ENCODE results near the gene FANCC.

Gene FANCC

DNA sequence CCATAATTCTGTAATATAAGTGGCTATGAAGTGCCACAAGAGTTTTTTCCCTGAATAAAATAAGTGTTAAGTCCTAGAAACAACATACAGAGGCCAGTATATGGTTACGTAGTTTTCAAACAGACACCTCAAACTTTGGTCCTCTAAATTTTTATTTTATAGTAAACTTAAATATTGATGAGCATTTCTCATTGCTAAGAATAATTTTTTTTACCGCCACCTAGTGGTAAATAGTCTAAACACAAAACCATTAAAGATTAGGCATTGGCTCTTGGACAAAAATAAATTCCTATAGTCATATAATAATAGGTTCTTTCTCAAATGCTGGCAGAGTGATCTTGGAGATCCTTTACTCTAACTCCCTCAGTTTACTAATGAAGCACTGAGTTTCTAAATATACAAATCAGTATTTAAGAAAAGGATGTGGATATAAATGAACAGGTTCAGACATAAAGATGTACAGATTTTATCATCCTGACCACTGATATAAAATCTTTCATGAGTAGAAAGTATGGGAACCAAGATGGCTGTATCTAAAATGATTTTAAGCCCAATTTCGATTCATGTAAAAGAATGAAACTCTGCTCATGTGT, 136.2 kb downstream of the FANCC start:
- Histone ChIP-seq H3K4me1 (ENCODE audit: control insufficient read depth, insufficient read depth, low read length) (peaks cover 2% of the 10 kb centered on the region; the same call in 1 of the 2 replicates), H3K36me3 (ENCODE audit: control insufficient read depth, insufficient read depth, low read length) (no peaks in the 10 kb centered on the region), H3K27me3 (ENCODE audit: control insufficient read depth, insufficient read depth, low read length) (no peaks in the 10 kb centered on the region), H3K9me3 (ENCODE audit: control insufficient read depth, insufficient read depth, low read length) (no peaks in the 10 kb centered on the region), H3K27ac (ENCODE audit: low read length) (no peak overlapping the region), H3K4me3 (ENCODE audit: low read length) (no peak overlapping the region)
- DNase-seq (ENCODE audit: low read depth, low spot score): no peak
- no CpG with 5 or more reads among the region's 3 CpGs for WGBS (ENCODE audit: insufficient coverage, insufficient read length)

DNA sequence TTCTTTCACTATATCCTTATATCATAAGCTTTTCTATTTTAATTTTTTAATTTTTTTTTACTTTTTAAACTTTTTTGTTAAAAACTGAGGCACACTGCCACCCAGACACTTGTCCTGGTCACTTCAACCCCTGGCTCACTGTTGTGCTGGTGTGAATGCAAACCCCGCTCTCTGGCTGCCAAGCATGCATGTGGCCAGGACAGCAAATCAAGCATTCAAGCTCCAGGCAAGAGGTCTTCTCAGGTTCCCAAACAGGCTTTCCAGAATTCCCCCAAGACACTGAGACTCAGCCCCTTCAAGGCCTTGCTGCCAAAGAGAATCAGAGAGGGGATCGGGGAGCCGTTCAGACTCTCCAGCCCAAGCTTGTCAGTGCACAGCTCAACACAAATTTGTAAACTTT, 139.9 kb downstream of the FANCC start:
- Histone ChIP-seq H3K27me3 (ENCODE audit: control insufficient read depth, insufficient read depth, low read length) (no peaks in the 10 kb centered on the region), H3K4me3 (ENCODE audit: low read length) (no peak overlapping the region), H3K27ac (ENCODE audit: low read length) (no peak overlapping the region), H3K36me3 (ENCODE audit: control insufficient read depth, insufficient read depth, low read length) (no peaks in the 10 kb centered on the region), H3K4me1 (ENCODE audit: control insufficient read depth, insufficient read depth, low read length) (peaks cover 3% of the 10 kb centered on the region), H3K9me3 (ENCODE audit: control insufficient read depth, insufficient read depth, low read length) (no peaks in the 10 kb centered on the region)
- no peak for DNase-seq (ENCODE audit: low read depth, low spot score)
- WGBS (ENCODE audit: insufficient coverage, insufficient read length): no CpG with 5 or more reads among the region's 3 CpGs

DNA sequence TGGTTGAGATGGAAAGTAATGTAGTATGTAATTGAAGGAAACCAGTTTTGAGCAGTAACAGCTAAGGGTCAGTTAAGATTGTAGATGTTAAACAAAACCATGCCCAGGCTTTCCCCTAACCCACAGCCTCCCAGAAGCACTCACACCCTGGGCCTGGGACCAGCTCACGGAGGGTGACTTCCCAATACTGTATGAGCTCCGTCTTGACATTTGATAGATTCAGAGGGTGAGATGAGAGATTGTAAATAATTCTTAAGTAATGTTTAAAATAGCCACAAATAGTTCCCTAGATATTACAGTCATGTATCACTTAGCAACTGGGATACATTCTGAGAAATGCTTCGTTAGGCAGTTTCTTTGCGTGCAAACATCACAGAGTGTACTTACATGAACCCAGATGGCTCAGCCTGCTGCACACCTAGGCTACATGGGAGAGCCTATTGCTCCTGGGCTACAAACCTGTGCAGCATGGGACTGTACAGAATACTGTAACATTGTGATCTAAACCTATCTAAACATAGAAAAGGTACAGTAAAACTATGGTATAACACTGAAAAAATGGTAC, 140.7 kb downstream of the FANCC start:
- no CpG with 5 or more reads among the region's 4 CpGs for whole genome bisulfite sequencing (ENCODE audit: insufficient coverage, insufficient read length)

DNA sequence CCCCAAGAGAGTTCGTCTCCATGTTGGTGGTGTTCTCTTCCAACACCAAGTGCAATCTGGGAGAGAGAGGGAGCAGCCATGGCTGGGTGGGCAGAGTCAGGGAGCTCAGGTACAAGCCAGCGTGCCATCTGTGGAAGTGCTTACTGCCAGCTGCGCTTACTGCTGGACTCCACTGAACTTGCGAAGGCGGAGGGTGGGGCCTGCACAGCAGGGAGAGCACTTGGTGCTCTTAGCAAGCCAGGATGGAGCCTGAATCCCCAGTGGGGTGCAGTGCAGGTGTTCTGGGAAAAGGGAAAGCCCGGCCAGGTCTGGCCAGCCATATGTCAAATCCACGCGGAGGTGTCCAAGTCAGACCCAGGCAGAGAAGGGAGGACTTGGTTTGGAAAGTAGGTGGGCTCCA, 142.0 kb downstream of the FANCC start:
- no CpG with 5 or more reads among the region's 8 CpGs for WGBS (ENCODE audit: insufficient coverage, insufficient read length)
- no peak overlapping the region for H3K27ac ChIP-seq (ENCODE audit: low read length)
- no peak for DNase-seq (ENCODE audit: low read depth, low spot score)
- no peaks in the 10 kb centered on the region for H3K9me3 ChIP-seq (ENCODE audit: control insufficient read depth, insufficient read depth, low read length)
- H3K4me3 ChIP-seq (ENCODE audit: low read length): no peak overlapping the region
- H3K4me1 ChIP-seq (ENCODE audit: control insufficient read depth, insufficient read depth, low read length): peaks cover 3% of the 10 kb centered on the region
- H3K27me3 ChIP-seq (ENCODE audit: control insufficient read depth, insufficient read depth, low read length): no peaks in the 10 kb centered on the region
- H3K36me3 ChIP-seq (ENCODE audit: control insufficient read depth, insufficient read depth, low read length): no peaks in the 10 kb centered on the region

More for the DNA sequence above, 140.7 kb downstream of the FANCC start:
- Histone ChIP-seq H3K27me3 (ENCODE audit: control insufficient read depth, insufficient read depth, low read length) (no peaks in the 10 kb centered on the region), H3K27ac (ENCODE audit: low read length) (no peak overlapping the region), H3K9me3 (ENCODE audit: control insufficient read depth, insufficient read depth, low read length) (no peaks in the 10 kb centered on the region), H3K4me3 (ENCODE audit: low read length) (no peak overlapping the region), H3K36me3 (ENCODE audit: control insufficient read depth, insufficient read depth, low read length) (no peaks in the 10 kb centered on the region), H3K4me1 (ENCODE audit: control insufficient read depth, insufficient read depth, low read length) (peaks cover 3% of the 10 kb centered on the region)
- DNase-seq (ENCODE audit: low read depth, low spot score): no peak

DNA sequence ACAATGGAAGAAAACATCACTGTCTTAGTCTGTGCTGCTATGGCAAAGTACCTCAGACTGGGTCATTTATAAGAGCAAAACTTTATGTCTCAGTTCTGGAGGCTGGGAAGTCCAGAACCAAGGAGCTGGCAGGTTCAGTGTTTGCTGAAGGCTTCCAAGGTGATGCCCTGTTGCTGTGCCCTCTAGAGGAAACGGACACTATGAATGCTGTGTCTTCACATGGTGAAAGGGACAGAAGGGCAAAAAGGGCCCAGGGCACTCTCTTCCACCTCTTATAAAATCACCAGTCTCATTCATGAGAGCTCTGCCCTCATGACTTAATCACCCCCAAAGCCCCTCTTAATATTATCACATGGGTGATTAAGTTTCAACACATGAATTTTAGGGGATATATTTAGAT, 143.5 kb downstream of the FANCC start:
- no peak overlapping the region for H3K4me3 ChIP-seq (ENCODE audit: low read length)
- H3K36me3 ChIP-seq (ENCODE audit: control insufficient read depth, insufficient read depth, low read length): no peaks in the 10 kb centered on the region

DNA sequence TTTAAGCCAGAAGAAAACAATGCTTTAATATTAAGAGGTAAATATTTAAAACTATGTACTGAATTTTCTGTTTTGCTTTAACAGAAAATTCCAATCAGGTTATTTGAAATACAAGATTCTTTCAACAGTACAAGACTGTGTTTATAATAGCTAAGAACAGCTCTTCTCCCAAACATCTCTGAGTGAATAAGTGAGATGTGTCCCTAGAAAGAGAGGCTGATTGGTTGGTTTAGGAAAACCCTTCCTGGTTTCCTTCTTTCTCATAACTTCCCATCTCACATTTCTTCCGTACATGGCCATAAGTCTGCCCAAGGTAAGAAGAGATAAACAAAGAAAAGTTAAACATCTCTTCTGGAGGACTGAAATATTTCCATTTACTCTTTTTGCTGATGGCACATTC, 145.9 kb downstream of the FANCC start:
- no peaks in the 10 kb centered on the region for H3K9me3 ChIP-seq (ENCODE audit: control insufficient read depth, insufficient read depth, low read length)
- peaks cover 3% of the 10 kb centered on the region for H3K4me1 ChIP-seq (ENCODE audit: control insufficient read depth, insufficient read depth, low read length)
- no CpG with 5 or more reads among the region's 1 CpG for WGBS (ENCODE audit: insufficient coverage, insufficient read length)
- no peak for DNase-seq (ENCODE audit: low read depth, low spot score)
- H3K27me3 ChIP-seq (ENCODE audit: control insufficient read depth, insufficient read depth, low read length): no peaks in the 10 kb centered on the region
- H3K27ac ChIP-seq (ENCODE audit: low read length): no peak overlapping the region
- H3K4me3 ChIP-seq (ENCODE audit: low read length): no peak overlapping the region
- no peaks in the 10 kb centered on the region for H3K36me3 ChIP-seq (ENCODE audit: control insufficient read depth, insufficient read depth, low read length)

More for the DNA sequence above, 143.5 kb downstream of the FANCC start:
- no peak for DNase-seq (ENCODE audit: low read depth, low spot score)
- no CpG with 5 or more reads among the region's 1 CpG for WGBS (ENCODE audit: insufficient coverage, insufficient read length)
- H3K27ac ChIP-seq (ENCODE audit: low read length): no peak overlapping the region
- peaks cover 3% of the 10 kb centered on the region for H3K4me1 ChIP-seq (ENCODE audit: control insufficient read depth, insufficient read depth, low read length)
- no peaks in the 10 kb centered on the region for H3K9me3 ChIP-seq (ENCODE audit: control insufficient read depth, insufficient read depth, low read length)
- H3K27me3 ChIP-seq (ENCODE audit: control insufficient read depth, insufficient read depth, low read length): no peaks in the 10 kb centered on the region

DNA sequence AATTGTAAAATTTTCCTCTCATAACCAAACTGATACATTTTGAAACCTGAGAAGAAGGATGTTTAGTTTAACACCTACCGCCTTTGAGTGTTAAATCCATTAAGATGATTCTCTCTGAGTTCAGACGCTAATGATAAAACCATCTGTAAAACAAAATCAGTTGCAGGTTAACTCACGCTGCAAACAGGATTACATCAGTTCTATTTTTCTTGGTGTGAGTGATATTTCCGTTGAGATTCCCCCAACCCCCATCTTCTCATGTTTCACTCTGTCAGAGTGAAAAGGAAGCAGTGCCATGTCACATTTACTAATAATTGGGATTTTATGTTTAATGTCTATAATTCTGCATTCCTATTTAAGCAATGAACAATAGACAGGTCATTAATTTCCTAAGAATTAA, 146.5 kb downstream of the FANCC start:
- no CpG with 5 or more reads among the region's 4 CpGs for WGBS (ENCODE audit: insufficient coverage, insufficient read length)
- no peak overlapping the region for H3K27ac ChIP-seq (ENCODE audit: low read length)
- no peak overlapping the region for H3K4me3 ChIP-seq (ENCODE audit: low read length)
- H3K36me3 ChIP-seq (ENCODE audit: control insufficient read depth, insufficient read depth, low read length): no peaks in the 10 kb centered on the region
- DNase-seq (ENCODE audit: low read depth, low spot score): no peak
- no peaks in the 10 kb centered on the region for H3K27me3 ChIP-seq (ENCODE audit: control insufficient read depth, insufficient read depth, low read length)
- H3K4me1 ChIP-seq (ENCODE audit: control insufficient read depth, insufficient read depth, low read length): peaks cover 3% of the 10 kb centered on the region
- H3K9me3 ChIP-seq (ENCODE audit: control insufficient read depth, insufficient read depth, low read length): no peaks in the 10 kb centered on the region

DNA sequence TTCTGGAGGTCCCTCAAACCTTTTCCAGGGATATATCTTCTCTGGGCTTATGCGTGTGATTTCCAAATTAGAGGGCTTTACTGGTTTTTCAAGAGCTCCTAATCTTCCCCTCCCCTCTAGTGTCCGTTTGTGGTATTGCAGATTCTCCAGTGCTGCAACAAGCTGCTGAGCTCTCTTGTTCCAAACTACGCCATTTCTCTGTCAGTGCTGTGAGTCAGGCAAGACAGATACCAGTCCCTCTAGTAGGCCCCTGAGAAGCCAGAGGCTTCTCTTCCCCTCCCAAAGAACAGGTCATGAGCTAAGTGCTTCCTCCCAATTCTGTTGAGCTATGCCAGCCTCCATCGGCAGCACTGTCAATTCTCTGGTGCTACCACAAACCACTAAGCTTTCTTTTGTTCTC, 149.5 kb downstream of the FANCC start:
- no peak overlapping the region for H3K27ac ChIP-seq (ENCODE audit: low read length)
- no peaks in the 10 kb centered on the region for H3K9me3 ChIP-seq (ENCODE audit: control insufficient read depth, insufficient read depth, low read length)
- H3K4me3 ChIP-seq (ENCODE audit: low read length): no peak overlapping the region
- WGBS (ENCODE audit: insufficient coverage, insufficient read length): no CpG with 5 or more reads among the region's 4 CpGs
- DNase-seq (ENCODE audit: low read depth, low spot score): peak; percentile 87
- H3K27me3 ChIP-seq (ENCODE audit: control insufficient read depth, insufficient read depth, low read length): no peaks in the 10 kb centered on the region
- H3K36me3 ChIP-seq (ENCODE audit: control insufficient read depth, insufficient read depth, low read length): no peaks in the 10 kb centered on the region
- H3K4me1 ChIP-seq (ENCODE audit: control insufficient read depth, insufficient read depth, low read length): no peaks in the 10 kb centered on the region

DNA sequence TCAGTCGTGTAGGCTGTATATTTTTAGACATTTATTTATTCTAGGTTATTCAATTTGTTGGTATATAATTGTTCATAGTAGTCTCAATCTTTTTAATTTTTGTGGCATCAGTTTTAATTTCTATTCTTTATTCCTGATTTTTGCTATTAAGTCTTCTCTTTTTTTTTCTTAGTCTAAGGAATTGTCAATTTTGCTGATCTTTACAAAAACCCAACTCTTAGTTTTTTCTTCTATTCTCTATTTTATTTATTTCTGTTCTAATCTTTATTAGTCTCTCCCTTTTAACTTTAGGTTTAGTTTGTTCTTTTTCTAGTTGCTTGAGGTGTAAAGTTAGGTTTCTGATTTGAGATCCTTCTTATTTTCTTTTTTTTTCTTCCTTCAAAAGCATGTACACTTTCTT, 152.5 kb downstream of the FANCC start:
- WGBS (ENCODE audit: insufficient coverage, insufficient read length): no CpG with 5 or more reads among the region's 1 CpG

DNA sequence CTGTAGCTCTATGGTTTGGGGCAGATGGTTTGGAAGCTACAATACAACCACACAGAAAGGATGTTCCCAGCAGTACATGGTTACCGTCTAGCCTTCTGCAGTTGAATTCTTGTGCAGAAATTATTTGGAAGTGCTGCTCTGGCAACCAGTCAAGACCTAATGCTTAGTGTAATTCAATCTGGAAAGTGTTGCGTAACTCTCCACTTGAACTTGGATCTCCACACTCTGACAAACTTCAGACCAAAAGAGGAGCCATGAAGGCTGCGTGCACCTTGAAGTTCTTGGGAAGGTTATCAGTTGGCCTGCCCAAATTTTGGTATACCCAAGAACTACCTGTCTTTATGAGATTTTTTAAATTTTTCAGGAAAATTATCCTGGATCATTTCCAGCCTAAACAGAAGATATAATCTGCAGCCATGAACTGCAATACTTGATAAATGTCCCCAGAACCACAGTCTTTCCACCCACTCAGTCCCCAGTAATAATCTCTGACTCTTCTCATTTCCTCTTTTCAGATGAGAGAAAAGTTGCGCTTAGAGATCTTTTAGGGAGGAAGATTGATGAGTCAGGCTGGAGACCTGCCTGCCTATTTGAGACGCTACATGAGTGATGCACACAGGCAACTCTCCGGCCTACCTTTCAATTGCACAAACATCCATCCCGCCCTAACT, 159.9 kb downstream of the FANCC start:
- Histone ChIP-seq H3K4me3 (ENCODE audit: low read length) (no peak overlapping the region), H3K27ac (ENCODE audit: low read length) (no peak overlapping the region), H3K4me1 (ENCODE audit: control insufficient read depth, insufficient read depth, low read length) (no peaks in the 10 kb centered on the region), H3K36me3 (ENCODE audit: control insufficient read depth, insufficient read depth, low read length) (no peaks in the 10 kb centered on the region), H3K27me3 (ENCODE audit: control insufficient read depth, insufficient read depth, low read length) (no peaks in the 10 kb centered on the region), H3K9me3 (ENCODE audit: control insufficient read depth, insufficient read depth, low read length) (no peaks in the 10 kb centered on the region)
- no peak for DNase-seq (ENCODE audit: low read depth, low spot score)
- whole genome bisulfite sequencing (ENCODE audit: insufficient coverage, insufficient read length): no CpG with 5 or more reads among the region's 7 CpGs

More for the DNA sequence above, 152.5 kb downstream of the FANCC start:
- no peak overlapping the region for H3K27ac ChIP-seq (ENCODE audit: low read length)
- H3K27me3 ChIP-seq (ENCODE audit: control insufficient read depth, insufficient read depth, low read length): no peaks in the 10 kb centered on the region
- no peak overlapping the region for H3K4me3 ChIP-seq (ENCODE audit: low read length)
- no peaks in the 10 kb centered on the region for H3K9me3 ChIP-seq (ENCODE audit: control insufficient read depth, insufficient read depth, low read length)
- no peak for DNase-seq (ENCODE audit: low read depth, low spot score)
- no peaks in the 10 kb centered on the region for H3K4me1 ChIP-seq (ENCODE audit: control insufficient read depth, insufficient read depth, low read length)
- no peaks in the 10 kb centered on the region for H3K36me3 ChIP-seq (ENCODE audit: control insufficient read depth, insufficient read depth, low read length)
